HCT116 (cell line): Measurements from ENCODE around the gene SAMD7. TPM values are rescaled to one million over a fixed set of nuclear protein-coding genes. Genes with fewer than 3 reads are reported as not detected.

Experiments
- ATAC-seq: fragments of 200-7000 bp; cut with Tn5 transposase; 2 replicates; pipeline ENCODE4 v1.9.1; 2020; ENCODE audit warnings: mild to moderate bottlenecking, moderate library complexity
- BruUV-seq: library from RNA; stranded (reverse); fragments of 400-500 nt; replicated peaks from 2 replicates; lab custom pipeline; 2021; lab: Mats Ljungman, UMichigan
- CTCF ChIA-PET: fragments of 300-600 bp; sonication (Branson Sonifier 250); formaldehyde crosslinking; loops from one replicate; lab custom pipeline; 2021; ENCODE audit warnings: antibody characterized with exemption; lab: Charles Lee
- POLR2A ChIA-PET: fragments of 300-600, 350-600 bp; sonication (Branson Sonifier 250); formaldehyde crosslinking; loops from one replicate; lab custom pipeline; 2021; ENCODE audit warnings: antibody characterized with exemption; lab: Charles Lee
- RAD21 ChIA-PET, 2 experiments: fragments of 300-600 bp; sonication (Branson Sonifier 250); formaldehyde crosslinking; loops; one replicate each; lab custom pipeline; 2023; ENCODE audit warnings: low total read pairs in 2 of 2; ENCODE audit not compliant: uncharacterized antibody in 2 of 2, unreplicated experiment in 2 of 2, low non-redundant PET in 1 of 2; lab: Charles Lee
- DNase-seq: peaks from one replicate; pipeline ENCODE4 v3.0.0-alpha.2; 2010; ENCODE audit warnings: low read depth, low spot score
- H2AFZ ChIP-seq: fragments of 200-600 bp; shearing (Covaris generic), sonication (generic); 2 replicates; pipeline ENCODE4 v1.6.1; 2017; ENCODE audit warnings: low read depth, mixed run types, mixed read lengths, antibody characterized with exemption, low read length; ENCODE audit not compliant: poor library complexity, severe bottlenecking
- H3K27ac ChIP-seq: 2 replicates; pipeline ENCODE4 v1.5.1; 2012; ENCODE audit warnings: low read depth, low read length
- H3K27me3 ChIP-seq: fragments of 200-600 bp; sonication (generic); 2 replicates; pipeline ENCODE4 v1.6.1; 2016; ENCODE audit warnings: mixed run types, low read length, mixed read lengths; ENCODE audit not compliant: insufficient read depth
- H3K36me3 ChIP-seq, 2 experiments: fragments of 200-500 bp in 1 of 2; fragments of 200-600 bp in 1 of 2; sonication (Bioruptor generic) in 1 of 2; sonication (generic) in 1 of 2; 2 replicates each; pipeline versions ENCODE4 v1.5.1 to v1.6.1; 2014 to 2016; ENCODE audit warnings: low read length in 2 of 2, inconsistent platforms in 1 of 2, mixed read lengths in 1 of 2, mixed run types in 1 of 2; ENCODE audit not compliant: insufficient read depth in 2 of 2, control insufficient read depth in 1 of 2
- H3K4me1 ChIP-seq, 2 experiments: fragments of 200-600 bp in 1 of 2; sonication (generic) in 1 of 2; 2 replicates each; pipeline versions ENCODE4 v1.5.1 to v1.6.1; 2012 to 2017; ENCODE audit warnings: low read length in 2 of 2, inconsistent platforms in 1 of 2, mild to moderate bottlenecking in 1 of 2, mixed read lengths in 1 of 2, mixed run types in 1 of 2, moderate library complexity in 1 of 2; ENCODE audit not compliant: insufficient read depth in 2 of 2, control insufficient read depth in 1 of 2
- H3K4me2 ChIP-seq: fragments of 200-600 bp; sonication (generic); 2 replicates; pipeline ENCODE4 v1.6.1; 2017; ENCODE audit warnings: mixed run types, low read length, mixed read lengths
- H3K4me3 ChIP-seq, 2 experiments: fragments of 200-600 bp in 1 of 2; sonication (generic) in 1 of 2; replicated peaks in 1 of 2; 2 replicates each; pipeline ENCODE4 v1.5.1; 2011 to 2016; ENCODE audit warnings: low read length in 2 of 2, control low read depth in 1 of 2, low read depth in 1 of 2, mild to moderate bottlenecking in 1 of 2, mixed read lengths in 1 of 2, mixed run types in 1 of 2
- H3K79me2 ChIP-seq: fragments of 200-600 bp; sonication (generic); 2 replicates; pipeline ENCODE4 v1.6.1; 2017; ENCODE audit warnings: mild to moderate bottlenecking, mixed run types, low read length, moderate library complexity, mixed read lengths; ENCODE audit not compliant: insufficient read depth
- H3K9ac ChIP-seq: fragments of 200-600 bp; sonication (generic); 2 replicates; pipeline ENCODE4 v1.6.1; 2016; ENCODE audit warnings: low read length, mixed read lengths
- H3K9me2 ChIP-seq: fragments of 200-600 bp; sonication (generic), shearing (Covaris generic); 2 replicates; pipeline ENCODE4 v1.6.1; 2017; ENCODE audit warnings: mixed run types, mild to moderate bottlenecking, moderate library complexity; ENCODE audit not compliant: insufficient read depth
- H3K9me3 ChIP-seq, 2 experiments: fragments of 200-500 bp in 1 of 2; fragments of 200-600 bp in 1 of 2; sonication (Bioruptor generic) in 1 of 2; sonication (generic) in 1 of 2; 2 replicates each; pipeline ENCODE4 v1.6.1; 2014 to 2017; ENCODE audit warnings: low read length in 2 of 2, mixed read lengths in 2 of 2, inconsistent platforms in 1 of 2, low read depth in 1 of 2, mild to moderate bottlenecking in 1 of 2, mixed run types in 1 of 2, moderate library complexity in 1 of 2; ENCODE audit not compliant: control insufficient read depth in 1 of 2, insufficient read depth in 1 of 2
- H4K20me1 ChIP-seq: fragments of 200-600 bp; sonication (generic), shearing (Covaris generic); 2 replicates; pipeline ENCODE4 v1.6.1; 2017; ENCODE audit warnings: mixed run types, mild to moderate bottlenecking, moderate library complexity; ENCODE audit not compliant: insufficient read depth
- CBX3 ChIP-seq: IDR thresholded peaks from 2 replicates; pipeline ENCODE4 v1.6.1; 2012; ENCODE audit warnings: low read depth
- CEBPB ChIP-seq: IDR thresholded peaks from 2 replicates; pipeline ENCODE4 v1.6.1; 2012; ENCODE audit warnings: low read depth
- ELF1 ChIP-seq: IDR thresholded peaks from 2 replicates; pipeline ENCODE4 v1.6.1; 2012; ENCODE audit warnings: low read depth, borderline replicate concordance
- EZH2 ChIP-seq: fragments of 200-600 bp; sonication (generic); IDR thresholded peaks from 2 replicates; pipeline ENCODE4 v1.6.1; 2017; ENCODE audit warnings: antibody characterized with exemption, mixed run types
- EZH2phosphoT487 ChIP-seq: fragments of 200-600 bp; IDR thresholded peaks from 2 replicates; pipeline ENCODE4 v1.6.1; 2018; ENCODE audit warnings: antibody characterized with exemption, borderline replicate concordance
- FOSL1 ChIP-seq: IDR thresholded peaks from 2 replicates; pipeline ENCODE4 v1.6.1; 2012; ENCODE audit warnings: low read depth
- POLR2A ChIP-seq: IDR thresholded peaks from 2 replicates; pipeline ENCODE4 v1.7.0; 2011; ENCODE audit warnings: borderline replicate concordance; ENCODE audit not compliant: insufficient read depth, insufficient read length; ENCODE audit errors: extremely low read depth
- POLR2AphosphoS5 ChIP-seq: IDR thresholded peaks from 2 replicates; pipeline ENCODE4 v1.6.1; 2011; ENCODE audit warnings: mild to moderate bottlenecking, low read depth, low read length, moderate library complexity
- SIN3A ChIP-seq: IDR thresholded peaks from 2 replicates; pipeline ENCODE4 v1.6.1; 2012; ENCODE audit warnings: low read depth
- SRF ChIP-seq: IDR thresholded peaks from 2 replicates; pipeline ENCODE4 v1.6.1; 2012; ENCODE audit warnings: low read depth
- TCF7L2 ChIP-seq: IDR thresholded peaks from 2 replicates; pipeline ENCODE4 v1.7.0; 2011; ENCODE audit warnings: borderline replicate concordance, inconsistent platforms; ENCODE audit not compliant: insufficient read depth, insufficient read length; ENCODE audit errors: extremely low read depth
- YY1 ChIP-seq: IDR thresholded peaks from 2 replicates; pipeline ENCODE4 v1.6.1; 2011; ENCODE audit warnings: low read length, low read depth, moderate library complexity, mild to moderate bottlenecking; ENCODE audit not compliant: insufficient replicate concordance; ENCODE audit errors: extremely low read depth
- ZFX ChIP-seq: fragments of 450-650 bp; IDR thresholded peaks from 2 replicates; pipeline ENCODE4 v1.6.1; 2017
- intact Hi-C: fragments of 100-400 bp; cut with micrococcal nuclease; formaldehyde crosslinking; loops from 2 replicates; pipeline ENCODE4 v1.10.0; 2022
- total RNA-seq: library from RNA; stranded (reverse); gene quantifications from one replicate; pipeline ENCODE4 v1.2.1, GENCODE V29; 2021; ENCODE audit not compliant: unreplicated experiment
- TF ChIP-seq, protein P1 (sequence below): IDR thresholded peaks from 2 replicates; pipeline ENCODE4 v1.6.1; 2012; ENCODE audit warnings: low read depth
- TF ChIP-seq, protein P2 (sequence below): IDR thresholded peaks from 2 replicates; pipeline ENCODE4 v1.6.1; 2011; ENCODE audit warnings: mild to moderate bottlenecking, low read length, moderate library complexity; ENCODE audit not compliant: insufficient replicate concordance; ENCODE audit errors: extremely low read depth
- TF ChIP-seq, protein P3 (sequence below): IDR thresholded peaks from 2 replicates; pipeline ENCODE4 v1.6.1; 2012

The SAMD7 gene
- total RNA-seq, 1 experiment from 2014 or later, result not detected

DNA sequence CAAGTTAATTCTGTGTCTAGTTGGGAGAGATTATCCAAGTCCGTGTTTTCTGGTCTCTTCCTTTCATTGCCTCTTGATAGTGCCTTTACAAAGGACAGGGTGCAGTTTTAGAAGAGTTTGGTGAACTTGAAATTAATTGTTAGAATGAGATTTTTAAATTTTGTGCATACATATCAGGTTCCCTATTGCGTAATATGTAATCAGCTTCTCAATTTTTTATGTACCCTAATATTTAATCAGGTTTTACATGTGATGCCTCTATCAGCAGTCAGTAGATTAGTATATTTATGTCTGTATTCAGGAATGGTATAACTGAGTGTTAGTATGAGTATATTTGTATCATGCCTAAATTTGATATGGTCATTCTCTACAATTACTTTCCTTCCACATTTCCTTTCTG is 60.1 kb downstream of the SAMD7 start:
- no peak for ATAC-seq
- H3K4me1 ChIP-seq, result peaks cover 3 to 9% of the 10 kb centered on the region in 2 experiments; a peak in 2 of 4 replicates
- BruUV-seq, result no TSS peak
- H3K79me2 ChIP-seq, result peaks cover 95% of the 10 kb centered on the region
- no peaks in the 10 kb centered on the region for H3K27me3 ChIP-seq
- intact Hi-C loops, result no loop called here
- H3K27ac ChIP-seq, result no peak overlapping the region
- no peak overlapping the region for H3K4me3 ChIP-seq
- TF ChIP-seq CBX3, result no peak
- 0 out of 2 replicates have a peak, but pooled peaks have one; percentile 10 for TF ChIP-seq CEBPB
- no peak overlapping the region for H2AFZ ChIP-seq
- peaks cover 5% of the 10 kb centered on the region; the same call in 1 of the 2 replicates for H4K20me1 ChIP-seq
- H3K9me2 ChIP-seq, result no peaks in the 10 kb centered on the region
- H3K36me3 ChIP-seq, result peaks cover 0 to 7% of the 10 kb centered on the region in 2 experiments; a peak in 2 of 4 replicates
- POLR2A ChIA-PET, result no interaction called here
- no peak overlapping the region for H3K4me2 ChIP-seq
- RAD21 ChIA-PET, result no interaction called here
- no peak overlapping the region for H3K9ac ChIP-seq
- no peak for DNase-seq
- H3K9me3 ChIP-seq, result no peaks in the 10 kb centered on the region
- CTCF ChIA-PET, result no interaction called here

DNA sequence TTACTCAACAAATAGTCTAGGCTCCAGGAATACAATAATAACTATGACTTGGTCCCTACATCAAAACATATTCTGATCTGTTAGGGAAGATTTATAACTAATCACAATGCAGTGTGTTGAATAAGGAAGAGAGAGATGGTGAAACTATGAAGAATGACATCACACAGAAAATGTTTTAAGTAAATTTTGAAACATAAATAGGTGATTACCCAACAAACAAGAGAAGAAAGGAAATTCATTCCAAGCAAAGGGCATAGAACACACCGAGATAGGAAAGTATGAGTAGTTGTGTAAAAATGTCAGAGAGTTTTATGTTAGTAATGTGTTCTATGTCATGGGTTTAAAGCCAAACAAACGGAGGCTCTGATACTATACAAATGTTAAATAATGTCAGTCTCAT is 68.7 kb downstream of the SAMD7 start:
- no TSS peak for BruUV-seq
- Histone ChIP-seq H3K27ac (no peak overlapping the region), H3K4me1 (no peaks in the 10 kb centered on the region), H4K20me1 (no peaks in the 10 kb centered on the region), H3K9me2 (no peaks in the 10 kb centered on the region), H3K4me3 (no peak overlapping the region), H3K27me3 (no peaks in the 10 kb centered on the region), H3K4me2 (no peak overlapping the region), H3K9me3 (no peaks in the 10 kb centered on the region), H3K36me3 (peaks cover 23 to 48% of the 10 kb centered on the region in 2 experiments), H2AFZ (no peak overlapping the region), H3K79me2 (peaks cover 14% of the 10 kb centered on the region), H3K9ac (no peak overlapping the region)
- DNase-seq (no peak), ATAC-seq (no peak)
- RAD21 ChIA-PET, result interaction anchor here in 1 of 2 experiments (0.6 kb wide), 1 partner anchor 115 kb away, joined by 4 read pairs; no protein-coding TSS in a partner anchor
- POLR2A ChIA-PET, result no interaction called here
- CTCF ChIA-PET, result no interaction called here
- intact Hi-C loops, result no loop called here
- TF ChIP-seq, protein P1, sequence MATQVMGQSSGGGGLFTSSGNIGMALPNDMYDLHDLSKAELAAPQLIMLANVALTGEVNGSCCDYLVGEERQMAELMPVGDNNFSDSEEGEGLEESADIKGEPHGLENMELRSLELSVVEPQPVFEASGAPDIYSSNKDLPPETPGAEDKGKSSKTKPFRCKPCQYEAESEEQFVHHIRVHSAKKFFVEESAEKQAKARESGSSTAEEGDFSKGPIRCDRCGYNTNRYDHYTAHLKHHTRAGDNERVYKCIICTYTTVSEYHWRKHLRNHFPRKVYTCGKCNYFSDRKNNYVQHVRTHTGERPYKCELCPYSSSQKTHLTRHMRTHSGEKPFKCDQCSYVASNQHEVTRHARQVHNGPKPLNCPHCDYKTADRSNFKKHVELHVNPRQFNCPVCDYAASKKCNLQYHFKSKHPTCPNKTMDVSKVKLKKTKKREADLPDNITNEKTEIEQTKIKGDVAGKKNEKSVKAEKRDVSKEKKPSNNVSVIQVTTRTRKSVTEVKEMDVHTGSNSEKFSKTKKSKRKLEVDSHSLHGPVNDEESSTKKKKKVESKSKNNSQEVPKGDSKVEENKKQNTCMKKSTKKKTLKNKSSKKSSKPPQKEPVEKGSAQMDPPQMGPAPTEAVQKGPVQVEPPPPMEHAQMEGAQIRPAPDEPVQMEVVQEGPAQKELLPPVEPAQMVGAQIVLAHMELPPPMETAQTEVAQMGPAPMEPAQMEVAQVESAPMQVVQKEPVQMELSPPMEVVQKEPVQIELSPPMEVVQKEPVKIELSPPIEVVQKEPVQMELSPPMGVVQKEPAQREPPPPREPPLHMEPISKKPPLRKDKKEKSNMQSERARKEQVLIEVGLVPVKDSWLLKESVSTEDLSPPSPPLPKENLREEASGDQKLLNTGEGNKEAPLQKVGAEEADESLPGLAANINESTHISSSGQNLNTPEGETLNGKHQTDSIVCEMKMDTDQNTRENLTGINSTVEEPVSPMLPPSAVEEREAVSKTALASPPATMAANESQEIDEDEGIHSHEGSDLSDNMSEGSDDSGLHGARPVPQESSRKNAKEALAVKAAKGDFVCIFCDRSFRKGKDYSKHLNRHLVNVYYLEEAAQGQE, result no peak
- TF ChIP-seq, protein P2, sequence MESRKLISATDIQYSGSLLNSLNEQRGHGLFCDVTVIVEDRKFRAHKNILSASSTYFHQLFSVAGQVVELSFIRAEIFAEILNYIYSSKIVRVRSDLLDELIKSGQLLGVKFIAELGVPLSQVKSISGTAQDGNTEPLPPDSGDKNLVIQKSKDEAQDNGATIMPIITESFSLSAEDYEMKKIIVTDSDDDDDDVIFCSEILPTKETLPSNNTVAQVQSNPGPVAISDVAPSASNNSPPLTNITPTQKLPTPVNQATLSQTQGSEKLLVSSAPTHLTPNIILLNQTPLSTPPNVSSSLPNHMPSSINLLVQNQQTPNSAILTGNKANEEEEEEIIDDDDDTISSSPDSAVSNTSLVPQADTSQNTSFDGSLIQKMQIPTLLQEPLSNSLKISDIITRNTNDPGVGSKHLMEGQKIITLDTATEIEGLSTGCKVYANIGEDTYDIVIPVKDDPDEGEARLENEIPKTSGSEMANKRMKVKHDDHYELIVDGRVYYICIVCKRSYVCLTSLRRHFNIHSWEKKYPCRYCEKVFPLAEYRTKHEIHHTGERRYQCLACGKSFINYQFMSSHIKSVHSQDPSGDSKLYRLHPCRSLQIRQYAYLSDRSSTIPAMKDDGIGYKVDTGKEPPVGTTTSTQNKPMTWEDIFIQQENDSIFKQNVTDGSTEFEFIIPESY, result no peak
- TF ChIP-seq ZFX (no peak), POLR2AphosphoS5 (no peak), ELF1 (no peak), SIN3A (no peak), POLR2A (no peak), CBX3 (no peak), EZH2 (no peak), YY1 (no peak), TCF7L2 (no peak), CEBPB (no peak), EZH2phosphoT487 (no peak), FOSL1 (no peak), SRF (no peak)
- TF ChIP-seq, protein P3, sequence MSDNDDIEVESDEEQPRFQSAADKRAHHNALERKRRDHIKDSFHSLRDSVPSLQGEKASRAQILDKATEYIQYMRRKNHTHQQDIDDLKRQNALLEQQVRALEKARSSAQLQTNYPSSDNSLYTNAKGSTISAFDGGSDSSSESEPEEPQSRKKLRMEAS, result no peak
